IPS-NIHi7 (cell line): Measurements from ENCODE around the gene EP300.

ENCODE experiments used
- DNase-seq: peaks from one replicate; pipeline ENCODE4 v3.0.0; 2012; ENCODE audit warnings: mixed read lengths; ENCODE audit errors: extremely low spot score

Gene EP300

GRCh38 chr22:41204992-41205900 is 112.9 kb downstream of the EP300 start, which contains the start of gene L3MBTL2:
Gene L3MBTL2 (plus strand): TSS chr22:41205312. CDS start chr22:41205363, 51 bp downstream.
- peak; percentile 100 for DNase-seq

GRCh38 chr22:41206719-41207118 is 114.3 kb downstream of the EP300 start:
- no peak for DNase-seq

GRCh38 chr22:41215409-41215808 is 123.0 kb downstream of the EP300 start:
- no peak for DNase-seq

GRCh38 chr22:41215926-41216325 is 123.5 kb downstream of the EP300 start:
- no peak for DNase-seq

GRCh38 chr22:41216984-41217383 is 124.6 kb downstream of the EP300 start:
- DNase-seq: no peak

- no peak for DNase-seq
Measured at GRCh38 chr22:41217553-41218157, 125.3 kb downstream of the EP300 start.

- no peak for DNase-seq
Measured at GRCh38 chr22:41222846-41223507, 130.6 kb downstream of the EP300 start.

GRCh38 chr22:41223535-41223934 is 131.1 kb downstream of the EP300 start:
- no peak for DNase-seq

GRCh38 chr22:41226723-41227655 is 134.6 kb downstream of the EP300 start:
- no peak for DNase-seq

- DNase-seq: no peak
Measured at GRCh38 chr22:41229215-41229614, 136.8 kb downstream of the EP300 start.
